ENCODE results near the gene MYO1A. TPM values are rescaled to one million over a fixed set of nuclear protein-coding genes. Genes with fewer than 3 reads are reported as not detected.

MYO1A gene
- total and polyA plus RNA-seq, 2 of the 13 experiments (the other 11 are each of a cell fraction or from before 2014, with no cell fraction given), result 5.3 to 6.0 TPM

DNA sequence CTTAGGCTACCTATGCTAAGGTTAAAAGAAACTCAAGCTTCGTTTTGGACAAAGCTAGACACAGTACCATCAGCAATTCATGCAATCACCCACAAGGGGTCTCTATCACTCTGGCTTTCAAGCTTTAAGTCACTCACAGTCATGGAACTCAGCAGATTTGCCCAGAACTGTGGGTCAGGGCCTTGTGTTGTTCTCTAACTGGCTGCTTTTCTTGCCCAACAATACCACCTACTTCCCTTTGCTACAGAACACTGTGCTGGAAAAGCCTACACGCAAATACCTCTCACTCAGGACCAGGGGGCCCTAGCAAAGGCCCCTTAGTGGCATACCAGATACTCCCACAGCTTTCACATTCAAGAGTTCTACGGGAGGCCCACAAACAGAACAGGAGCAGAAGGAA is 19.6 kb upstream of the MYO1A start:
- peak; percentile 75 for FAIRE-seq
- in situ Hi-C loops (cut with HindIII; ENCODE audit: extremely low pct_ligation_motif_present, low pct_unique_long_range_greater_than_20kb), result no loop called here
- TF ChIP-seq ZNF282 (IDR thresholded peaks at IDR 0.05; ENCODE audit: partially characterized antibody) (no peak), THAP11 (CRISPR knock-in tag; IDR thresholded peaks at IDR 0.05) (peak; percentile 52; the same call in 1 of the 2 replicates), GATAD2A (CRISPR knock-in tag; IDR thresholded peaks at IDR 0.05) (peak; percentile 59), CENPX (CRISPR knock-in tag; IDR thresholded peaks at IDR 0.05) (no peak), ZNF670 (CRISPR knock-in tag; IDR thresholded peaks at IDR 0.05; ENCODE audit: borderline replicate concordance) (no peak), RAD21 (CRISPR knock-in tag; IDR thresholded peaks at IDR 0.05) (peak; percentile 94), MAZ (IDR thresholded peaks at IDR 0.05; ENCODE audit: borderline replicate concordance, low read depth, low read length) (no peak), MAZ (CRISPR knock-in tag; IDR thresholded peaks at IDR 0.05; ENCODE audit: low read depth) (0 out of 2 replicates have a peak, but pooled peaks have one; percentile 23), ZNF614 (CRISPR knock-in tag; IDR thresholded peaks at IDR 0.05; ENCODE audit: borderline replicate concordance) (0 out of 2 replicates have a peak, but pooled peaks have one; percentile 39), ERF (CRISPR knock-in tag; IDR thresholded peaks at IDR 0.05) (peak; percentile 74), MAFF (IDR thresholded peaks at IDR 0.05; ENCODE audit: low read depth, low read length) (peak; percentile 69), KLF16 (CRISPR knock-in tag; IDR thresholded peaks at IDR 0.05) (0 out of 4 replicates have a peak, but pooled peaks of 1 of the 2 experiments have one; percentile 31), CEBPG (CRISPR knock-in tag; IDR thresholded peaks at IDR 0.05) (0 out of 2 replicates have a peak, but pooled peaks have one; percentile 32), YEATS2 (CRISPR knock-in tag; IDR thresholded peaks at IDR 0.05; ENCODE audit: borderline replicate concordance) (peak; percentile 33; the same call in 1 of the 2 replicates), CEBPB (IDR thresholded peaks at IDR 0.05; ENCODE audit: borderline replicate concordance, low read depth, low read length) (0 out of 2 replicates have a peak, but pooled peaks have one; percentile 11)
- TF ChIP-seq, protein P1, sequence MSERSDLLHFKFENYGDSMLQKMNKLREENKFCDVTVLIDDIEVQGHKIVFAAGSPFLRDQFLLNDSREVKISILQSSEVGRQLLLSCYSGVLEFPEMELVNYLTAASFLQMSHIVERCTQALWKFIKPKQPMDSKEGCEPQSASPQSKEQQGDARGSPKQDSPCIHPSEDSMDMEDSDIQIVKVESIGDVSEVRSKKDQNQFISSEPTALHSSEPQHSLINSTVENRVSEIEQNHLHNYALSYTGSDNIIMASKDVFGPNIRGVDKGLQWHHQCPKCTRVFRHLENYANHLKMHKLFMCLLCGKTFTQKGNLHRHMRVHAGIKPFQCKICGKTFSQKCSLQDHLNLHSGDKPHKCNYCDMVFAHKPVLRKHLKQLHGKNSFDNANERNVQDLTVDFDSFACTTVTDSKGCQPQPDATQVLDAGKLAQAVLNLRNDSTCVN (CRISPR knock-in tag; IDR thresholded peaks at IDR 0.05; ENCODE audit: borderline replicate concordance), result 0 out of 2 replicates have a peak, but pooled peaks have one; percentile 56
- TF ChIP-seq, protein P2, sequence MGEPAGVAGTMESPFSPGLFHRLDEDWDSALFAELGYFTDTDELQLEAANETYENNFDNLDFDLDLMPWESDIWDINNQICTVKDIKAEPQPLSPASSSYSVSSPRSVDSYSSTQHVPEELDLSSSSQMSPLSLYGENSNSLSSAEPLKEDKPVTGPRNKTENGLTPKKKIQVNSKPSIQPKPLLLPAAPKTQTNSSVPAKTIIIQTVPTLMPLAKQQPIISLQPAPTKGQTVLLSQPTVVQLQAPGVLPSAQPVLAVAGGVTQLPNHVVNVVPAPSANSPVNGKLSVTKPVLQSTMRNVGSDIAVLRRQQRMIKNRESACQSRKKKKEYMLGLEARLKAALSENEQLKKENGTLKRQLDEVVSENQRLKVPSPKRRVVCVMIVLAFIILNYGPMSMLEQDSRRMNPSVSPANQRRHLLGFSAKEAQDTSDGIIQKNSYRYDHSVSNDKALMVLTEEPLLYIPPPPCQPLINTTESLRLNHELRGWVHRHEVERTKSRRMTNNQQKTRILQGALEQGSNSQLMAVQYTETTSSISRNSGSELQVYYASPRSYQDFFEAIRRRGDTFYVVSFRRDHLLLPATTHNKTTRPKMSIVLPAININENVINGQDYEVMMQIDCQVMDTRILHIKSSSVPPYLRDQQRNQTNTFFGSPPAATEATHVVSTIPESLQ (CRISPR knock-in tag; conservative IDR thresholded peaks at IDR 0.05), result 0 out of 2 replicates have a peak, but pooled peaks have one; percentile 54
- TF ChIP-seq, protein P3, sequence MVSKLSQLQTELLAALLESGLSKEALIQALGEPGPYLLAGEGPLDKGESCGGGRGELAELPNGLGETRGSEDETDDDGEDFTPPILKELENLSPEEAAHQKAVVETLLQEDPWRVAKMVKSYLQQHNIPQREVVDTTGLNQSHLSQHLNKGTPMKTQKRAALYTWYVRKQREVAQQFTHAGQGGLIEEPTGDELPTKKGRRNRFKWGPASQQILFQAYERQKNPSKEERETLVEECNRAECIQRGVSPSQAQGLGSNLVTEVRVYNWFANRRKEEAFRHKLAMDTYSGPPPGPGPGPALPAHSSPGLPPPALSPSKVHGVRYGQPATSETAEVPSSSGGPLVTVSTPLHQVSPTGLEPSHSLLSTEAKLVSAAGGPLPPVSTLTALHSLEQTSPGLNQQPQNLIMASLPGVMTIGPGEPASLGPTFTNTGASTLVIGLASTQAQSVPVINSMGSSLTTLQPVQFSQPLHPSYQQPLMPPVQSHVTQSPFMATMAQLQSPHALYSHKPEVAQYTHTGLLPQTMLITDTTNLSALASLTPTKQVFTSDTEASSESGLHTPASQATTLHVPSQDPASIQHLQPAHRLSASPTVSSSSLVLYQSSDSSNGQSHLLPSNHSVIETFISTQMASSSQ (IDR thresholded peaks at IDR 0.05; ENCODE audit: low read depth), result no peak
- TF ChIP-seq, protein P3 (CRISPR knock-in tag; IDR thresholded peaks at IDR 0.05; ENCODE audit: borderline replicate concordance), result no peak

More for the DNA sequence above, 19.6 kb upstream of the MYO1A start:
- ChIA-PET POLR2A (interaction anchor here (0.6 to 6.1 kb wide), 9 partner anchors 9 to 77 kb away, joined by 3 to 118 read pairs (median 7); partner anchors contain the start of genes LRP1-AS, NAB2, NEMP1 and STAT6), CTCF (ENCODE audit: low intra/inter-chr PET ratio, low total read pairs) (interaction anchor here (0.6 to 3.0 kb wide), 6 partner anchors 21 to 113 kb away, joined by 3 to 76 read pairs (median 4); no protein-coding TSS in a partner anchor)
- Histone ChIP-seq H3K9ac (ENCODE audit: insufficient read depth, low read depth, low read length) (no peak overlapping the region), H4K20me1 (ENCODE audit: insufficient read depth, low read length) (no peaks in the 10 kb centered on the region), H3K4me1 (ENCODE audit: insufficient read depth, low read length) (no peaks in the 10 kb centered on the region), H3K36me3 (replicated peaks in 1 of 2; ENCODE audit: control insufficient read depth in 1 of 2, insufficient read depth in 2 of 2, low read length in 2 of 2) (peaks cover 2 to 23% of the 10 kb centered on the region in 2 experiments; a peak in 3 of 5 replicates), H3K4me2 (ENCODE audit: low read depth, low read length) (no peak overlapping the region), H2AFZ (ENCODE audit: low read length) (no peak overlapping the region), H3K4me3 (replicated peaks in 1 of 3; ENCODE audit: insufficient read depth in 1 of 3, low read depth in 2 of 3, low read length in 3 of 3) (no peak overlapping the region), H3K9me3 (ENCODE audit: low read length) (no peaks in the 10 kb centered on the region), H3K27ac (ENCODE audit: extremely low read length, insufficient read depth, low read length) (no peak overlapping the region), H3K79me2 (ENCODE audit: insufficient read depth, low read length) (no peaks in the 10 kb centered on the region), H3K27me3 (ENCODE audit: control insufficient read depth in 1 of 2, insufficient read depth in 2 of 2, low read length in 2 of 2) (no peaks in the 10 kb centered on the region)
- intact Hi-C loops (cut with micrococcal nuclease; ENCODE audit: unreplicated experiment), result loop anchor here (1.0 kb wide), 2 partner anchors 24 to 43 kb away; no protein-coding TSS in a partner anchor
- 42% methylated on average over 3 of the region's 3 CpGs for WGBS (ENCODE audit: low lambda C conversion rate)
- no TSS peak for BruUV-seq (replicated peaks)
- peak; percentile 97 for ATAC-seq
- peak; percentile 81 for DNase-seq (ENCODE audit: low spot score)

Data from HepG2 (cell line).